ENCODE data around the gene CPED1. TPM values are rescaled to one million over a fixed set of nuclear protein-coding genes. Genes with fewer than 3 reads are reported as not detected.

The CPED1 gene
- total and polyA plus RNA-seq, 7 experiments from 2014 or later: 0.10 to 4.5 (median 0.40) TPM; not detected in 2

- peak overlapping the region in 1 of 9 donors; percentile 51 for H3K27ac Mint-ChIP-seq
- H3K4me1 Mint-ChIP-seq: no peaks in the 10 kb centered on the region
- Histone ChIP-seq H3K4me3 (ENCODE audit: low read length) (no peak overlapping the region), H3K27me3 (ENCODE audit: control insufficient read depth in 2 of 2, insufficient read depth in 2 of 2, low read length in 2 of 2) (no peaks in the 10 kb centered on the region), H3K36me3 (ENCODE audit: control insufficient read depth in 2 of 3, insufficient read depth in 3 of 3, low read length in 3 of 3) (no peaks in the 10 kb centered on the region), H3K9me3 (ENCODE audit: control insufficient read depth in 2 of 3, low read length in 3 of 3) (no peaks in the 10 kb centered on the region), H3K4me1 (ENCODE audit: control insufficient read depth in 2 of 2, insufficient read depth in 2 of 2, low read length in 2 of 2) (no peaks in the 10 kb centered on the region), H3K27ac (ENCODE audit: low read depth, low read length) (no peak overlapping the region)
- ChIA-PET POLR2A (interaction anchor here (0.6 kb wide), 1 partner anchor 206 kb away, joined by 3 read pairs; no protein-coding TSS in a partner anchor), CTCF (no interaction called here)
- ATAC-seq: no peak
- peaks cover 0 to 19% (median 8%) of the 10 kb centered on the region in 5 donors for H3K36me3 Mint-ChIP-seq
- no peaks in the 10 kb centered on the region for H3K9me3 Mint-ChIP-seq
- intact Hi-C loops (cut with micrococcal nuclease): no loop called here
- no peak for DNase-seq
- no peak overlapping the region for H3K4me3 Mint-ChIP-seq
- H3K27me3 Mint-ChIP-seq: peaks cover 0 to under 1% (median 0%) of the 10 kb centered on the region in 5 donors
Measured at GRCh38 chr7:121341933-121342332, 353.4 kb downstream of the CPED1 start.

GRCh38 chr7:121342631-121343030 lies 354.1 kb downstream of the CPED1 start:
- Mint-ChIP-seq H3K27me3 (no peaks in the 10 kb centered on the region), H3K4me3 (no peak overlapping the region), H3K27ac (no peak overlapping the region), H3K9me3 (no peaks in the 10 kb centered on the region), H3K4me1 (no peaks in the 10 kb centered on the region), H3K36me3 (peaks cover 0 to 26% (median 13%) of the 10 kb centered on the region in 5 donors)
- no peak for ATAC-seq
- Histone ChIP-seq H3K9me3 (ENCODE audit: control insufficient read depth in 2 of 3, low read length in 3 of 3) (no peaks in the 10 kb centered on the region), H3K36me3 (ENCODE audit: control insufficient read depth in 2 of 3, insufficient read depth in 3 of 3, low read length in 3 of 3) (no peaks in the 10 kb centered on the region), H3K4me1 (ENCODE audit: control insufficient read depth in 2 of 2, insufficient read depth in 2 of 2, low read length in 2 of 2) (no peaks in the 10 kb centered on the region), H3K4me3 (ENCODE audit: low read length) (no peak overlapping the region), H3K27me3 (ENCODE audit: control insufficient read depth in 2 of 2, insufficient read depth in 2 of 2, low read length in 2 of 2) (no peaks in the 10 kb centered on the region), H3K27ac (ENCODE audit: low read depth, low read length) (no peak overlapping the region)
- no peak for DNase-seq
- POLR2A ChIA-PET: interaction anchor here (0.6 kb wide), 1 partner anchor 205 kb away, joined by 3 read pairs; no protein-coding TSS in a partner anchor
- CTCF ChIA-PET: no interaction called here
- intact Hi-C loops (cut with micrococcal nuclease): no loop called here

- Histone ChIP-seq H3K27ac (ENCODE audit: low read depth, low read length) (no peak overlapping the region), H3K9me3 (ENCODE audit: control insufficient read depth in 2 of 3, low read length in 3 of 3) (no peaks in the 10 kb centered on the region), H3K27me3 (ENCODE audit: control insufficient read depth in 2 of 2, insufficient read depth in 2 of 2, low read length in 2 of 2) (no peaks in the 10 kb centered on the region), H3K4me1 (ENCODE audit: control insufficient read depth in 2 of 2, insufficient read depth in 2 of 2, low read length in 2 of 2) (no peaks in the 10 kb centered on the region), H3K4me3 (ENCODE audit: low read length) (no peak overlapping the region), H3K36me3 (ENCODE audit: control insufficient read depth in 2 of 3, insufficient read depth in 3 of 3, low read length in 3 of 3) (no peaks in the 10 kb centered on the region)
- Mint-ChIP-seq H3K27me3 (no peaks in the 10 kb centered on the region), H3K36me3 (peaks cover 0 to 26% (median 13%) of the 10 kb centered on the region in 5 donors), H3K4me1 (no peaks in the 10 kb centered on the region), H3K9me3 (no peaks in the 10 kb centered on the region), H3K4me3 (no peak overlapping the region), H3K27ac (no peak overlapping the region)
- no peak for ATAC-seq
- CTCF ChIA-PET: no interaction called here
- POLR2A ChIA-PET: no interaction called here
- no peak for DNase-seq
- intact Hi-C loops (cut with micrococcal nuclease): no loop called here
Measured at GRCh38 chr7:121343302-121343701, 354.8 kb downstream of the CPED1 start.

- Histone ChIP-seq H3K4me3 (ENCODE audit: low read length) (no peak overlapping the region), H3K27ac (ENCODE audit: low read depth, low read length) (no peak overlapping the region), H3K36me3 (ENCODE audit: control insufficient read depth in 2 of 3, insufficient read depth in 3 of 3, low read length in 3 of 3) (no peaks in the 10 kb centered on the region), H3K4me1 (ENCODE audit: control insufficient read depth in 2 of 2, insufficient read depth in 2 of 2, low read length in 2 of 2) (no peaks in the 10 kb centered on the region), H3K27me3 (ENCODE audit: control insufficient read depth in 2 of 2, insufficient read depth in 2 of 2, low read length in 2 of 2) (no peaks in the 10 kb centered on the region), H3K9me3 (ENCODE audit: control insufficient read depth in 2 of 3, low read length in 3 of 3) (no peaks in the 10 kb centered on the region)
- DNase-seq (no peak), ATAC-seq (no peak)
- Mint-ChIP-seq H3K4me1 (no peaks in the 10 kb centered on the region), H3K36me3 (peaks cover 0 to 22% (median 13%) of the 10 kb centered on the region in 5 donors), H3K27me3 (no peaks in the 10 kb centered on the region), H3K9me3 (no peaks in the 10 kb centered on the region), H3K4me3 (no peak overlapping the region), H3K27ac (no peak overlapping the region)
- POLR2A ChIA-PET: no interaction called here
- intact Hi-C loops (cut with micrococcal nuclease): no loop called here
- CTCF ChIA-PET: no interaction called here
Measured at GRCh38 chr7:121344093-121344492, 355.6 kb downstream of the CPED1 start.

- intact Hi-C loops (cut with micrococcal nuclease): no loop called here
- Mint-ChIP-seq H3K4me1 (no peaks in the 10 kb centered on the region), H3K27me3 (no peaks in the 10 kb centered on the region), H3K27ac (no peak overlapping the region), H3K9me3 (no peaks in the 10 kb centered on the region), H3K36me3 (peaks cover 0 to 22% (median 13%) of the 10 kb centered on the region in 5 donors), H3K4me3 (no peak overlapping the region)
- ChIA-PET CTCF (no interaction called here), POLR2A (no interaction called here)
- ATAC-seq: no peak
- no peak overlapping the region for H3K27ac ChIP-seq (ENCODE audit: low read depth, low read length)
- H3K9me3 ChIP-seq (ENCODE audit: control insufficient read depth in 2 of 3, low read length in 3 of 3): no peaks in the 10 kb centered on the region
- DNase-seq: no peak
- H3K36me3 ChIP-seq (ENCODE audit: control insufficient read depth in 2 of 3, insufficient read depth in 3 of 3, low read length in 3 of 3): no peaks in the 10 kb centered on the region
- H3K4me1 ChIP-seq (ENCODE audit: control insufficient read depth in 2 of 2, insufficient read depth in 2 of 2, low read length in 2 of 2): no peaks in the 10 kb centered on the region
- no peak overlapping the region for H3K4me3 ChIP-seq (ENCODE audit: low read length)
- H3K27me3 ChIP-seq (ENCODE audit: control insufficient read depth in 2 of 2, insufficient read depth in 2 of 2, low read length in 2 of 2): no peaks in the 10 kb centered on the region
Measured at GRCh38 chr7:121344497-121344896, 356.0 kb downstream of the CPED1 start.

Other genes starting within 250 kb of the CPED1 start
- gene TSPAN12, start 130.6 kb upstream of the CPED1 start, total RNA-seq: not detected
- gene TSPAN12, start 130.6 kb upstream of the CPED1 start, polyA plus RNA-seq: not detected
- gene ING3, start 37.9 kb upstream of the CPED1 start, total RNA-seq: 10 to 100 TPM; 26.4 to 36.1 (median 27.7) TPM
- 10 to 100 TPM; 29.9 to 35.8 TPM for gene ING3, start 37.9 kb upstream of the CPED1 start, polyA plus RNA-seq